ENCODE data around the gene FARS2.
"Not testable (repeated sequence)": the region's sequence is repeated elsewhere in the genome, so short reads cannot be mapped to it uniquely, and the experiment has no call there.

The FARS2 gene

DNA sequence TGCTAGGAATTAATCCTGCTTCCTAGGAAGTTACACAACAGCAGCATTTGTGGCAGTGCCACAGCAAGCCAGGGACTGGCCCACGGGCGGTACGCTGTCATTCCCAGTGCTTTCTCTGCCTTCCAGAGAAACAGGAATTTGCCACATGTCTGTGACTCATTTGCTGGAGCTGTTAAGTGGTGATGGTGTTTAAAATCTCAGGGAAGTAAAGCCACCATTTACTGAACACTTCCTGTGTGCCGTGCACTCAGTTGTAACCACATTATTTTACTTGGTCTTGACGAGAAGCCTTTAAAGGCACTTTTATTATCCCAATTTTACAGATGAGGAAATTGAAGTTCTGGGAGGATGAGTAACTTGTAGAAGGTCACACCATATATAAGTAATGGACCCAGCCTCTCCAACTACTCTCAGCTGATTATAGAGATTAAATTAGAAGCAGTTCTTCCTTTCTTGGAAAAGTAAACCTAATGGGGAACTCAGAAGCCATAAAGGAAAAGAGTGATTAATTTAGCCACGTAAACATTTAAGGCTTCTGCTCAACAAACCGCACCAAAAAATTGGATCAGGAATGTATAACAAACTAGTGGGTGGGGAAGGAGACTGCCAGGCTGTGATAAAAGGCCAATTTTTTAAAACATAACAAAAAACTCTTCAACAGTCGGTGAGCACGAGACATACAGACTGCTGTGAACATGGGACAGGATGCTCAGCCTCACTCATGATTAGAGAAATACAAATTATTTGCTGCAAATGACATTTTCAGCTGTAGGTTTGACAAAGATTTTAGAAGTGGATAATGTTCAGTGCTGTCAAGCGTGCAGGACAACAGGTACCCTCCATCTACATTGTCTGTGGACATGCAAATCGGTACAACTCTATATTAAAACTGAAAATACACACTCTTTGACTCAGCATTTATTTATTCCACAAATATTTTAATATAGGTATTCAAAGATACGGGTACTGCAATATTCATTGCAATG is 434.2 kb downstream of the FARS2 start:
- H3K27me3 Mint-ChIP-seq (ENCODE audit: low read depth): no peaks in the 10 kb centered on the region
- H3K9me3 Mint-ChIP-seq: no peaks in the 10 kb centered on the region
- H3K36me3 Mint-ChIP-seq (ENCODE audit: low read depth): no peaks in the 10 kb centered on the region
- H3K27ac Mint-ChIP-seq: no peak overlapping the region
- peaks cover 11% of the 10 kb centered on the region for H3K4me1 Mint-ChIP-seq (ENCODE audit: low read depth)
- H3K4me3 Mint-ChIP-seq: no peak overlapping the region

DNA sequence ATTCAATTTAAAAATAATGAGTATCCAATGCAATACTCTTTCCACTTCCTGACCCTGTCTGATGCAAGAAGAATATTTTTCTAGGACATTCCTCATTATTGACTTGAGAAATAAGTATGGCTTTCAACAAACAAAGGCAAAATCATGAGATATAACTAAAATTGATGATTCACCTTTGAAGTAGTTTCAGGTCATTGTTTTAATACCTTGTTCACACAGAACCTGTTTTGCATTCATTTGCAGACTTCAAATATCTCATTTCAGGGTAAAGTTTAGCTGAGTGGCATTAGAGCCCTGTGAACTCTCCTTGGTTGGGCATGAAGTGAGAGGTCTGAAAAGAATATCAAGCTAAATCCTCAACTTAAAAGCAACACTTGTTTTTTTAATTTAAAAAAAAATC is 436.2 kb downstream of the FARS2 start:
- H3K9me3 Mint-ChIP-seq: no peaks in the 10 kb centered on the region
- H3K4me3 Mint-ChIP-seq: no peak overlapping the region
- H3K27ac Mint-ChIP-seq: no peak overlapping the region
- H3K27me3 Mint-ChIP-seq (ENCODE audit: low read depth): no peaks in the 10 kb centered on the region
- H3K4me1 Mint-ChIP-seq (ENCODE audit: low read depth): peaks cover 13% of the 10 kb centered on the region
- H3K36me3 Mint-ChIP-seq (ENCODE audit: low read depth): no peaks in the 10 kb centered on the region

DNA sequence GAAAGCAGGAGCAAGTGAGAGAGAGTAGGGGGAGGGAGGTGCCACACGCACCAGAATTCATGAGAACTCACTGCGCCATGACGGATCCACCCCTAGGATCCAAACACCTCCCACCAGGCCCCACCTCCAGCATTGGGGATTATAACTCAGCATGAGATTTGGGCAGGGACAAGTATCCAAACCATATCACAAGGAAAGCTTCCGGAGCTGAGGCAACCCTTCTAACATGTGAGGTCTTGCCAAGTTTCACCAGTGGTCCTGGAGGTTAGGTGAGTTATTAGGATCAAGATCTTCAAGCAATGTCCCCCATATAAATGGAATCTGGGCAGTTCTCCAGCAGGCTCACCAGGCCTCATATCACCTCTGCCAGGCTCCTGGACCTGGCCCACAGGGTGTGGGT is 437.0 kb downstream of the FARS2 start:
- Mint-ChIP-seq H3K27me3 (ENCODE audit: low read depth) (no peaks in the 10 kb centered on the region), H3K9me3 (no peaks in the 10 kb centered on the region), H3K4me3 (no peak overlapping the region), H3K36me3 (ENCODE audit: low read depth) (no peaks in the 10 kb centered on the region), H3K27ac (no peak overlapping the region), H3K4me1 (ENCODE audit: low read depth) (peaks cover 13% of the 10 kb centered on the region)

DNA sequence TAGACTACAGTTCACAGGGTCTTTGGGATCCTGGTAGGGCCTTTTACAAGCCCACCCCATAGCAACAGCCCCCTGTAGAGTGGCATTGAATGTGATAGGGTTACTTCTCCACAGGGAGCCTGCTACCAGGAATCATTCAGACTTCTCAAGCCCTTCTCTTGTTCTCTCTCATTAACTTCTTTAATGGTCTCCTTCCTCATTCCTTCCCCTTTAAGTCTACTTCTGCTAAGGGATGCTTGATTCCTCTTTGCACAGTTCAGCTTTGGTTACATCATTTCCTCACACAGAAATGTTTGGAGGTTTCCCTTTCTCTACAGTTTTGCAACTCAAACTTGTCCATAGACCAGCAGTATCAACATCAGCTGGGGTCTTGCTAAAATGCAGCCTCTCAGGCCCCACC is 437.8 kb downstream of the FARS2 start:
- H3K36me3 Mint-ChIP-seq (ENCODE audit: low read depth); H3K4me3 Mint-ChIP-seq; H3K27me3 Mint-ChIP-seq (ENCODE audit: low read depth); H3K27ac Mint-ChIP-seq; H3K9me3 Mint-ChIP-seq: not testable (repeated sequence)
- H3K4me1 Mint-ChIP-seq (ENCODE audit: low read depth): peaks cover 13% of the 10 kb centered on the region

DNA sequence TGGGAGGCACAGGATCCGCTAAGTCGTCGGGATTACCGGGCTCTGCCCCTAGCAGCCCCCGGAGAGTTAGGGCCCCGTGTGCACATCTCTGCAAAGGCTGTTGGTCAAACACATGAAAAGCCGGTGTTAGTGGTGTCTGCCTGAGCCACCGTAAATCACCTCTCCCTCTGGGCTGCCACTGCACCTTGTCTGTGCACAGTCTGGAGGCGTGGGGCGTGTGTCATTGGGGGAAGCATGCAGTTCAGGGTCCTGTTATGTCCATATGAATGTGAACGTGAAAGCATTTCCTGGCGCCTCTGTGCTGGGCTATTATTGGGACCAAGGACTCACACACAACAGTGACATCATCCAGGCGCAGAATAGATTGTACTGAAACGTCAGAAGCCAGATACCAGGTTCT is 439.9 kb downstream of the FARS2 start:
- Mint-ChIP-seq H3K27me3 (ENCODE audit: low read depth) (no peaks in the 10 kb centered on the region), H3K4me1 (ENCODE audit: low read depth) (peaks cover 14% of the 10 kb centered on the region), H3K27ac (no peak overlapping the region), H3K9me3 (no peaks in the 10 kb centered on the region), H3K4me3 (no peak overlapping the region), H3K36me3 (ENCODE audit: low read depth) (no peaks in the 10 kb centered on the region)

DNA sequence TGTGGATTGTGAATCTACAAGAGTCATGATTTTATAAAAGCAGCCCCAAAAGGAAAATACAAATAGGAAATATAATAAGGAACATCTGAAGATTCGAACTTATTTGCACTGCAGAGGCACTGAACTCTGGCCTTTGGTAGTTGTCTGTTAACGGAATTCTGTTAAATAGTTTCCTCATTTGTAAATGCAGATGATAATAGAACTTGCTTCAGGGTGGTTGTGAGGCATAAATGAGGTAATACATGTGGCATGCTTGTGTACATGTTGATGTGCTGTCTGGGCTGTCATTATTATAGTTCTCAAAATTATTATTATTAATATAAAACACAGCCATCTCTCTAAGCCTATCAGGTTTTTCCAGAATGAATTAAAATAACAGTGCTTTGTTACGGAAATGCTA is 443.4 kb downstream of the FARS2 start:
- H3K4me3 Mint-ChIP-seq: no peak overlapping the region
- no peaks in the 10 kb centered on the region for H3K27me3 Mint-ChIP-seq (ENCODE audit: low read depth)
- H3K36me3 Mint-ChIP-seq (ENCODE audit: low read depth): no peaks in the 10 kb centered on the region
- H3K27ac Mint-ChIP-seq: no peak overlapping the region
- no peaks in the 10 kb centered on the region for H3K9me3 Mint-ChIP-seq
- peaks cover 14% of the 10 kb centered on the region for H3K4me1 Mint-ChIP-seq (ENCODE audit: low read depth)

DNA sequence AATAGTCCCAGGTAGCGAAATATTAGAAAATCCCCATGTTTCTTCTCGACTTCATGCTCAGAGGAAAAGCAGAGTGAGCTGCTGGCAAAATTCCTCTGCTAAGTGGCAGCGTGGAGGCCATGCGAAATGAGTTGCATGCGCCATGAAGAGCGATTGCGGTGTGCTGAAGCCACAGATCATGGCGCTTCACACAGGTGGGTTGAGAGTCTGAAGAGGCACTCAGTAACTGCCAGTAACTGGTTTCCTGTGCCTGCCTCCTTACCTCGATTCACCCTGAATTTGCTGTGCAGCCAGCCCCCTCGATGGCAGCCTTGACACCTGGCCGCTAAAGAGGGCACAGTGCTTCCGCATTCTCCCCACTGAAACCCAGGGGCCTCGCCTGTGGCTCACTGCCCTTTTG is 443.9 kb downstream of the FARS2 start:
- Mint-ChIP-seq H3K27me3 (ENCODE audit: low read depth) (no peaks in the 10 kb centered on the region), H3K36me3 (ENCODE audit: low read depth) (no peaks in the 10 kb centered on the region), H3K4me3 (no peak overlapping the region), H3K9me3 (no peaks in the 10 kb centered on the region), H3K27ac (no peak overlapping the region), H3K4me1 (ENCODE audit: low read depth) (peaks cover 14% of the 10 kb centered on the region)

DNA sequence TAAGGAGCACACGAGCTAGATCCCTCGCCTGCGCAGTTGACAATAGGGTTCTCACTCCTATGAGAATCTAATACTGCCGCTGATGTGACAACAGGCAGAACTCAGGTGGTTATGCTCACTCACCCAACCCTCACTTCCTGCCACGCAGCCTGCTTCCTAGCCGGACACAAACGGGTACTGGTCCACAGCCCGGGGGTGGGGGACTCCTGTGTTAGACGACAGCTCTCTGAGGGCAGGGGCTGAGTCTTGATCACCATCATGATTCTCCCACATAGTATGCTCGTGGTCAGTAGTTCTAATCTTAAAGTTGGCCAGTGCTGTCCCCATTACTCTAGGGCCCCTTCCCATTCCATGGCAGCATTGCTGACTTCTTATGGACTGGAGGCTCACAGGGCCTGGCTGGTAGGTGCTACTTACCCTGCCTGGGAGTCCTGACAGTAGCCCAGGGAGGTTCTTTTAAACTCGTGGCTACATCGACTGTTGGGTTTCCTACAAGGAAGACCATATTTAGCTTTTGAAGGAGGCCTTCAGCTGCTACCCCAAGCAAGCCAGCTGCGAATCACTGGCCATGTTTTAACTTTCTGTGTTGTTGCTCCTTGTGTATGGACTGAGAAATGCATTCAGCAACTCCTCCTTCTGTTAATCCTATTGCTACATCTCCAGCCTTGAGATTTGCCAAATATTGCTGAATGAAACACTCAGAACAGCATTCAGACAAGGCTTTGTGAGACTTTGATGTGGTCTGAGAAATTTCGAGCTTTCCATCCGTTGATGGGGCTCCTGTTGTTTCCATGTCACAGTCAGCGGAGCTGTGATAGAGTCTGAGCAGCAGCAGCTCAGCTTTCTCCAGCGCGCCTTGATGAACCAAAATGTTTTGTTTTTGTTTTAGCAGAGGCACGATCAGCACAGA is 445.1 kb downstream of the FARS2 start:
- H3K27me3 Mint-ChIP-seq (ENCODE audit: low read depth): no peaks in the 10 kb centered on the region
- H3K4me3 Mint-ChIP-seq: no peak overlapping the region
- H3K36me3 Mint-ChIP-seq (ENCODE audit: low read depth): no peaks in the 10 kb centered on the region
- no peaks in the 10 kb centered on the region for H3K9me3 Mint-ChIP-seq
- no peak overlapping the region for H3K27ac Mint-ChIP-seq
- peaks cover 14% of the 10 kb centered on the region for H3K4me1 Mint-ChIP-seq (ENCODE audit: low read depth)

DNA sequence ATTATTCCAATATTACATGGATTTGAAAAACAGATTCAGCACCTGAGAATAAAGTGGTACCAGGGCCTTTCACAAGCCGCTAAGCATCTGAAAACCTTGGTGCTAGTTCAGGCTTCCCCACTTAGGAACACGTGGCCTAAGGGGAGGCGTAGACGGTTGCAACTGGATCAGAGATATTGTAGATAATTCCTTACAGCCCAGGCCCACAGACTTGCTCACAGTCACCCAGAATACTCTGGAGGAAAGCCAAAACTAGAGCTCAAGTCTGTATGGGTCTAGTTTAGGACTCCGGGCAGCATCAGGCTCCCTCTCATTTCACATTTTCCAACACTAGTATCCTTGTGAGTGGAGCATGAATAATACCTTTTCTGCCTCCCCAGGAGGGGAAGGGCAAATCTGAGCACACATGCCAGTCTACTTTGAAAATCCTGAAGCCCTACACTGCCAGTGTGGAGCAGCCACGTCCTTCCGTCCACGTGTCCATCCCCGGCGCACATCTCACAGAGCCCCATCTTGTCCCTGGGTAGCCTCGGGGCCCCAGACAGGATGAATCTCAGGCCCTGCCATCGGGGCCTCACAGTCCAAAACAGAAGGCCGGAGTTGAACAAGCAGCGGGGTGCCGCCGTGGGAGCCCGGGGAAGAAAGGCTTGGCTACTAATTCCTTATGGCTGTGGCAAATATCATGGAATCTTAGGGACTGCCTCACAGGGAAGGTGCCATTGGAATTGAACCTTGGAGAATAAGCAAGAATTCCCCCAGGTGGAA is 446.1 kb downstream of the FARS2 start:
- H3K4me3 Mint-ChIP-seq: no peak overlapping the region
- no peak overlapping the region for H3K27ac Mint-ChIP-seq
- H3K27me3 Mint-ChIP-seq (ENCODE audit: low read depth): no peaks in the 10 kb centered on the region
- peaks cover 12% of the 10 kb centered on the region for H3K4me1 Mint-ChIP-seq (ENCODE audit: low read depth)
- no peaks in the 10 kb centered on the region for H3K9me3 Mint-ChIP-seq
- H3K36me3 Mint-ChIP-seq (ENCODE audit: low read depth): no peaks in the 10 kb centered on the region

DNA sequence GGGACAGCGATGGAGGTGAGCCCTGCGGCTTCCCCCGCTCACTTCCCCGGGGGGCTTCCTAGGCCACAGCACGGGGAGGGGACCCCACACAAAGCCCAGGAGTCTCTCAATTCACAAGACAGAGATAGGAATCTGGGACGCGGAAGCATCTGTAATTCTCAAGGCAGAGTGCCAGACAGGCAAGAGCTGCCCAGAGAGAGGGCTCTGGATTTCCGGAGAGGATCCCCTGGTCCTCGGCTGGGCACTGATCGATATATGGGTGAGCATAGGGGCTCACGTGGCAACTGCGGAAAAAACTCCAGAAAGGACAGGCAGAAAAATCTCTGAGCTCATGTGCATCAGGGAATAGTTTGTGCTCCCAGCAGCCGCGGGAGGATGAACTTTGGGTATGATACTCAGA is 449.2 kb downstream of the FARS2 start:
- no peaks in the 10 kb centered on the region for H3K36me3 Mint-ChIP-seq (ENCODE audit: low read depth)
- peaks cover 11% of the 10 kb centered on the region for H3K4me1 Mint-ChIP-seq (ENCODE audit: low read depth)

DNA sequence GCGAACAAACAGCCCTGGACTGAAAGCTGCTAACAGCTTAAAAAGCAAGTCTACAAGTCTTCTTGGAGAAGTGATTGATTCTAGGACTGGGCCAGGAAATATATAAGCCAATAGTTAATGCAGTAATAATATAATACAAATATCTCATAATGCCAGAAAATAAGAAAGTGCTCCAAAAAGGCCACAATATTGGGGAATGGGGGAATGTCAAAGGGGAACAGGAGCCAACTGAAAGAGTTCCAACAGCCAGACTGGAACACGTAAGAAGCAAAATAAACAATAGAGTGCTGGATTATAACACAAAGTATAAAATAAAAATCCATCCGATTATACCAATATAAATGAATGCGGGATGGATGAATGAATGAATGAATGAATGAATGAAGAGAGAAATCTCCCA is 449.6 kb downstream of the FARS2 start:
- no peaks in the 10 kb centered on the region for H3K27me3 Mint-ChIP-seq (ENCODE audit: low read depth)
- no peak overlapping the region for H3K4me3 Mint-ChIP-seq

More for the DNA sequence above, 449.2 kb downstream of the FARS2 start:
- Mint-ChIP-seq H3K27me3 (ENCODE audit: low read depth) (no peaks in the 10 kb centered on the region), H3K4me3 (no peak overlapping the region), H3K27ac (no peak overlapping the region), H3K9me3 (peaks cover 5% of the 10 kb centered on the region)

DNA sequence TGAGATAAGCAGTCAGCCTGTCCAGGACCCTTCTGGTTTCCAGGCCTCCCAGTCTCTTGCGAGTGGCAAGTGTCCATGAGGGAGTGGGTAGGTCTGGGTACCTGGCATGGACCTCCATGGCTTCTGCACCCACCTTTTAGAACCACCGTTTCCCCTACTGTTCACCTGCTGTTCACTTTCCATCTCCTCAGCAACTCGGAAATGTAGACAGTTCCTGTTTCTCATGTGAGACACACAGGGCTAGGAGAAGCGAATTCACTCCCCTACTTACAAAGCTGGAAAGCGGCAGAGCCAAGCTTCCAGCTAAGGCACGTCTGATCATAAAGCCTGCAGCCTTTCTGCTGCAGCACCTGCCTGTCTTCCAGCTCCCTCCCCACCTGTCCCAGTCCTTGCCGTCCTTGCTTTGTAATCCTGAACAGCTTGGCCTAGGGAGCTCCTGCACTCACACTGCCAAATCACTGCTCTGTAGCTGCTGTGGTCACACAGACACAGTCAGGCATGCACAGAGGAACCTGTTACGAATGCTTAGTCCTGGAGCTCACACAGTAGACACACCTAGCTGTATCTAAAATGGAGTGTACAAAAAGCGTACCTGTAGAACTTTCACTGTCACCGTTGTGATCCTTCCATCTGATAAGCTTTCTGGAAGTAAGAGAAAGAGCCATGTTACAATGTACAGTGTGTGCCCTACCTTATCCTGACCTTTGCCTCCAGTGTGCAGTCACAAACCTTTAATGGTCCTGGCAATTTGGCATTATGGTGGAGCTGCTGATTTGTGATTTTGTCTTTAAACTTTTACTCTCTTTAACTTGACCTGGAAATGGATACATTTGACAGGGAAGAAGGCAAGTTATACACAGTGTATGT is 451.3 kb downstream of the FARS2 start:
- Mint-ChIP-seq H3K27ac (no peak overlapping the region), H3K4me3 (no peak overlapping the region), H3K27me3 (ENCODE audit: low read depth) (no peaks in the 10 kb centered on the region), H3K4me1 (ENCODE audit: low read depth) (no peaks in the 10 kb centered on the region), H3K9me3 (peaks cover 25% of the 10 kb centered on the region), H3K36me3 (ENCODE audit: low read depth) (peaks cover 7% of the 10 kb centered on the region)

More for the DNA sequence above, 449.6 kb downstream of the FARS2 start:
- Mint-ChIP-seq H3K9me3 (peaks cover 10% of the 10 kb centered on the region), H3K4me1 (ENCODE audit: low read depth) (peaks cover 6% of the 10 kb centered on the region), H3K36me3 (ENCODE audit: low read depth) (no peaks in the 10 kb centered on the region), H3K27ac (no peak overlapping the region)

DNA sequence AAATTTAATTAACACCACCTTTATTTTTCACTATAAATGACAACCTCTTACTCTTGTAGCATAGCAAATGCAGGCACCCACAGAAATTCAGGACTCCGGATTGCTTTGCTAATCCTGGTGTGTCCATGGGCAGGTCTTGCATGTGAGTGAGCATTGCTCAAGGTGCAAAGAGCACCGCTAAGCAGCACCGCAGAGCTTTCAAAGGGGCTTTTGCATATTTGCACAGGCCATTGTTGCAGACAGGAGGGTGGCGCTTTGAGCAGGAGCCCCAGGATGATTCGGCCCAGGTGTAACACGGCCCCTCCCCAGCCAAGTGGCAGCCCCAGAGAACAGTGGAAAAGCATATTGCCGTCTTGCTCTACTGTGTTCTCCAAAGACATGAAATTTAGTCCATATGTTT is 452.2 kb downstream of the FARS2 start:
- peaks cover 7% of the 10 kb centered on the region for H3K36me3 Mint-ChIP-seq (ENCODE audit: low read depth)
- no peak overlapping the region for H3K4me3 Mint-ChIP-seq
- H3K9me3 Mint-ChIP-seq: peaks cover 25% of the 10 kb centered on the region
- no peaks in the 10 kb centered on the region for H3K4me1 Mint-ChIP-seq (ENCODE audit: low read depth)
- H3K27me3 Mint-ChIP-seq (ENCODE audit: low read depth): no peaks in the 10 kb centered on the region
- H3K27ac Mint-ChIP-seq: no peak overlapping the region
